ENCODE data around the gene MIOX. TPM values are rescaled to one million over a fixed set of nuclear protein-coding genes. Genes with fewer than 3 reads are reported as not detected.

The MIOX gene
- total RNA-seq, 4 donors from 2014 or later = 2.1 to 11.3 (median 4.7) TPM

GRCh38 chr22:50504369-50505211, 17.9 kb downstream of the MIOX start:
- intact Hi-C loops (cut with DNase I) = loop anchor here (10.0 kb wide), 1 partner anchor 260 kb away; the partner anchor contains the start of gene TUBGCP6

GRCh38 chr22:50505276-50505775, 18.7 kb downstream of the MIOX start:
- intact Hi-C loops (cut with DNase I) = loop anchor here (10.0 kb wide), 1 partner anchor 261 kb away; the partner anchor contains the start of gene TUBGCP6
- WGBS, 2 donors = 83 to 86% methylated on average over 1 to 9 of the region's 14 CpGs
- no peaks in the 10 kb centered on the region for H3K9me3 ChIP-seq
- no peaks in the 10 kb centered on the region for H3K27me3 ChIP-seq
- H3K4me1 ChIP-seq = peaks cover 9 to 16% of the 10 kb centered on the region in 2 donors
- no peak for TF ChIP-seq CTCF (IDR thresholded peaks at IDR 0.05)
- TF ChIP-seq POLR2A (IDR thresholded peaks at IDR 0.05) = no peak
- H3K4me3 ChIP-seq (replicated peaks in 1 of 3) = no peak overlapping the region
- no peak for DNase-seq
- H3K27ac ChIP-seq = no peak overlapping the region
- H3K36me3 ChIP-seq = peaks cover 23 to 27% of the 10 kb centered on the region in 2 donors

More at GRCh38 chr22:50504369-50505211, 17.9 kb downstream of the MIOX start:
- DNase-seq = no peak
- H3K9me3 ChIP-seq = no peaks in the 10 kb centered on the region
- peaks cover 9 to 16% of the 10 kb centered on the region in 2 donors for H3K4me1 ChIP-seq
- H3K27me3 ChIP-seq = no peaks in the 10 kb centered on the region
- H3K4me3 ChIP-seq (replicated peaks in 1 of 3) = no peak overlapping the region
- no peak overlapping the region for H3K27ac ChIP-seq
- WGBS, 2 donors = 93 to 99% methylated on average over 19 to 37 of the region's 44 CpGs
- TF ChIP-seq CTCF (IDR thresholded peaks at IDR 0.05) (no peak), POLR2A (IDR thresholded peaks at IDR 0.05) (no peak)
- H3K36me3 ChIP-seq = peaks cover 23 to 27% of the 10 kb centered on the region in 2 donors

- no peaks in the 10 kb centered on the region for H3K27me3 ChIP-seq
- DNase-seq = no peak
- no peaks in the 10 kb centered on the region for H3K9me3 ChIP-seq
- peaks cover 23 to 27% of the 10 kb centered on the region in 2 donors for H3K36me3 ChIP-seq
- H3K4me3 ChIP-seq (replicated peaks in 1 of 3) = no peak overlapping the region
- no peak for TF ChIP-seq CTCF (IDR thresholded peaks at IDR 0.05)
- no peak for TF ChIP-seq POLR2A (IDR thresholded peaks at IDR 0.05)
- H3K27ac ChIP-seq = no peak overlapping the region
- H3K4me1 ChIP-seq = peaks cover 9 to 16% of the 10 kb centered on the region in 2 donors
- WGBS, 2 donors = 93 to 95% methylated on average over 21 to 26 of the region's 41 CpGs
- intact Hi-C loops (cut with DNase I) = loop anchor here (10.0 kb wide), 1 partner anchor 261 kb away; the partner anchor contains the start of gene TUBGCP6
These were observed 19.3 kb downstream of the MIOX start for GRCh38 chr22:50505776-50506610.

- Histone ChIP-seq H3K36me3 (peaks cover 23 to 27% of the 10 kb centered on the region in 2 donors), H3K27ac (peak overlapping the region; percentile 65 to 67 (median 66)), H3K9me3 (no peaks in the 10 kb centered on the region), H3K27me3 (no peaks in the 10 kb centered on the region), H3K4me3 (replicated peaks in 1 of 3) (peak overlapping the region; percentile 87 to 98 (median 91)), H3K4me1 (peaks cover 9 to 16% of the 10 kb centered on the region in 2 donors)
- TF ChIP-seq POLR2A (IDR thresholded peaks at IDR 0.05) (no peak), CTCF (IDR thresholded peaks at IDR 0.05) (no peak)
- intact Hi-C loops (cut with DNase I) = loop anchor here (10.0 kb wide), 1 partner anchor 262 kb away; the partner anchor contains the start of gene TUBGCP6
- DNase-seq = peak in 1 of 2 donors; percentile 39
- WGBS, 2 donors = 2 to 33% methylated on average over 7 to 13 of the region's 21 CpGs
These were observed 20.2 kb downstream of the MIOX start for GRCh38 chr22:50506611-50507420.
